Esophagus squamous epithelium (tissue), 4 donors: ENCODE data around the gene HYDIN.

Experiments
- POLR2A ChIP-seq, 4 donors: fragments of 450-650 bp; IDR thresholded peaks; one replicate each; pipeline ENCODE4 v1.6.1; 2017; ENCODE audit warnings: antibody characterized with exemption in 4 of 4, mild to moderate bottlenecking in 4 of 4, moderate library complexity in 3 of 4
- TF ChIP-seq, protein P1 (sequence below), 6 experiments: fragments of 450-650 bp in 4 of 6; fragments of 200-600 bp in 2 of 6; sonication (generic) in 2 of 6; IDR thresholded peaks; one replicate each; pipeline ENCODE4 v1.5.1; 2016 to 2019; ENCODE audit warnings: antibody characterized with exemption in 6 of 6, mild to moderate bottlenecking in 4 of 6, moderate library complexity in 4 of 6

DNA sequence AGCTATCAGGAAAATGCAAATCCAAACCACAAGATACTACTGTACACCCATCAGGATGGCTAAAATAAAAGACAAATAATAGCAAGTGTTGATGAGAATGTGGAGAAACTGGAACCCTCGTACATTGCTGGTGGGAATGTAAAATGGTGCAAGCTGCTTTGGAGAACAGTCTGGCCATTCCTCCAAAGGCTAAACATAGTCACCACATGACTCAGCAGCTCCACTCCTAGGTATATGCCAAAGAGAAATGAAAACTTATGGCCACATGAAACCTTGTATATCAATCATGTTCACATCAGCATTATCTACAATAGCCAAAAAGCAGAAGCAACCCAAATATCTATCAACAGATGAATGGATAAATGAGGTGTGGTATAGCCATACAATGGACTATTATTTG lies 458.0 kb downstream of the HYDIN start:
- TF ChIP-seq, protein P1, sequence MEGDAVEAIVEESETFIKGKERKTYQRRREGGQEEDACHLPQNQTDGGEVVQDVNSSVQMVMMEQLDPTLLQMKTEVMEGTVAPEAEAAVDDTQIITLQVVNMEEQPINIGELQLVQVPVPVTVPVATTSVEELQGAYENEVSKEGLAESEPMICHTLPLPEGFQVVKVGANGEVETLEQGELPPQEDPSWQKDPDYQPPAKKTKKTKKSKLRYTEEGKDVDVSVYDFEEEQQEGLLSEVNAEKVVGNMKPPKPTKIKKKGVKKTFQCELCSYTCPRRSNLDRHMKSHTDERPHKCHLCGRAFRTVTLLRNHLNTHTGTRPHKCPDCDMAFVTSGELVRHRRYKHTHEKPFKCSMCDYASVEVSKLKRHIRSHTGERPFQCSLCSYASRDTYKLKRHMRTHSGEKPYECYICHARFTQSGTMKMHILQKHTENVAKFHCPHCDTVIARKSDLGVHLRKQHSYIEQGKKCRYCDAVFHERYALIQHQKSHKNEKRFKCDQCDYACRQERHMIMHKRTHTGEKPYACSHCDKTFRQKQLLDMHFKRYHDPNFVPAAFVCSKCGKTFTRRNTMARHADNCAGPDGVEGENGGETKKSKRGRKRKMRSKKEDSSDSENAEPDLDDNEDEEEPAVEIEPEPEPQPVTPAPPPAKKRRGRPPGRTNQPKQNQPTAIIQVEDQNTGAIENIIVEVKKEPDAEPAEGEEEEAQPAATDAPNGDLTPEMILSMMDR (IDR thresholded peaks at IDR 0.05): no peak
- TF ChIP-seq POLR2A (IDR thresholded peaks at IDR 0.05): no peak
